ENCODE results near the gene MTFMT. TPM values are rescaled to one million over a fixed set of nuclear protein-coding genes. Genes with fewer than 3 reads are reported as not detected.
"Not testable (repeated sequence)": the region's sequence is repeated elsewhere in the genome, so short reads cannot be mapped to it uniquely, and the experiment has no call there.

MTFMT gene
- total and polyA plus RNA-seq, 8 donors, result 12.7 to 21.7 (median 17.8) TPM

DNA sequence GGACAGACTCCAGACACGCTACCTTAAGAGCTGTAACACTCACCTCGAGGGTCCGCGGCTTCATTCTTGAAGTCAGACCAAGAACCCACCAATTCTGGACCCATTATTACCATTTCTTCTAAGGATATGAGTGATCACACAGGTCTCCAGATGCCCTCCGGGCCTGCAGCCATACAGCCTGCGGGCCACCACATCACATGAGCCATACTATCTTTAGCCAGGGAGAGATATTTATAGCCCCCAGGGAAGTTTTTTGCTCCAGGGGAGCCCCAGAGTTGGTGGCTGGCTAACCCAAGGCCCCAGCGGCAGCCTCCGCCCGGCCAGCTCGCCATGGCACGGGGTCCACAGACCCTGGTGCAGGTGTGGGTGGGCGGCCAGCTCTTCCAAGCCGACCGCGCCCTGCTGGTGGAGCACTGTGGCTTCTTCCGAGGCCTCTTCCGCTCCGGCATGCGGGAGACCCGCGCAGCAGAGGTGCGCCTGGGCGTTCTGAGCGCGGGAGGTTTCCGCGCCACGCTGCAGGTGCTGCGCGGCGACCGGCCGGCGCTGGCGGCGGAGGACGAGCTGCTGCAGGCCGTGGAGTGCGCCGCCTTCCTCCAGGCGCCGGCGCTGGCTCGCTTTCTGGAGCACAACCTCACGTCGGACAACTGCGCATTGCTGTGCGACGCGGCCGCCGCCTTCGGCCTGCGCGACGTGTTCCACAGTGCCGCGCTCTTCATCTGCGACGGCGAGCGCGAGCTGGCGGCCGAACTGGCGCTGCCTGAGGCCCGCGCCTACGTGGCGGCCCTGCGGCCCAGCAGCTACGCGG lies 47.2 kb upstream of the MTFMT start, which contains the start of gene KBTBD13:
TSS of gene KBTBD13 (plus strand) at position 261 of the 805 bp plus-strand sequence. CDS start at position 331, 70 bp downstream.
- Histone ChIP-seq H3K27ac (no peak within 1 kb of the TSS), H3K4me3 (no peak within 1 kb of the TSS), H3K9me3 (no peaks in the 10 kb centered on the region), H3K27me3 (peaks cover 5 to 39% of the 10 kb centered on the region in 2 donors), H3K4me1 (peaks cover 2 to 3% of the 10 kb centered on the region in 2 donors), H3K36me3 (no peaks in the 10 kb centered on the region)
- DNase-seq, result no peak
- ATAC-seq, result no peak
- TF ChIP-seq, protein P1, sequence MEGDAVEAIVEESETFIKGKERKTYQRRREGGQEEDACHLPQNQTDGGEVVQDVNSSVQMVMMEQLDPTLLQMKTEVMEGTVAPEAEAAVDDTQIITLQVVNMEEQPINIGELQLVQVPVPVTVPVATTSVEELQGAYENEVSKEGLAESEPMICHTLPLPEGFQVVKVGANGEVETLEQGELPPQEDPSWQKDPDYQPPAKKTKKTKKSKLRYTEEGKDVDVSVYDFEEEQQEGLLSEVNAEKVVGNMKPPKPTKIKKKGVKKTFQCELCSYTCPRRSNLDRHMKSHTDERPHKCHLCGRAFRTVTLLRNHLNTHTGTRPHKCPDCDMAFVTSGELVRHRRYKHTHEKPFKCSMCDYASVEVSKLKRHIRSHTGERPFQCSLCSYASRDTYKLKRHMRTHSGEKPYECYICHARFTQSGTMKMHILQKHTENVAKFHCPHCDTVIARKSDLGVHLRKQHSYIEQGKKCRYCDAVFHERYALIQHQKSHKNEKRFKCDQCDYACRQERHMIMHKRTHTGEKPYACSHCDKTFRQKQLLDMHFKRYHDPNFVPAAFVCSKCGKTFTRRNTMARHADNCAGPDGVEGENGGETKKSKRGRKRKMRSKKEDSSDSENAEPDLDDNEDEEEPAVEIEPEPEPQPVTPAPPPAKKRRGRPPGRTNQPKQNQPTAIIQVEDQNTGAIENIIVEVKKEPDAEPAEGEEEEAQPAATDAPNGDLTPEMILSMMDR (IDR thresholded peaks at IDR 0.05), result no peak
- intact Hi-C loops (cut with DNase I), result no loop called here

DNA sequence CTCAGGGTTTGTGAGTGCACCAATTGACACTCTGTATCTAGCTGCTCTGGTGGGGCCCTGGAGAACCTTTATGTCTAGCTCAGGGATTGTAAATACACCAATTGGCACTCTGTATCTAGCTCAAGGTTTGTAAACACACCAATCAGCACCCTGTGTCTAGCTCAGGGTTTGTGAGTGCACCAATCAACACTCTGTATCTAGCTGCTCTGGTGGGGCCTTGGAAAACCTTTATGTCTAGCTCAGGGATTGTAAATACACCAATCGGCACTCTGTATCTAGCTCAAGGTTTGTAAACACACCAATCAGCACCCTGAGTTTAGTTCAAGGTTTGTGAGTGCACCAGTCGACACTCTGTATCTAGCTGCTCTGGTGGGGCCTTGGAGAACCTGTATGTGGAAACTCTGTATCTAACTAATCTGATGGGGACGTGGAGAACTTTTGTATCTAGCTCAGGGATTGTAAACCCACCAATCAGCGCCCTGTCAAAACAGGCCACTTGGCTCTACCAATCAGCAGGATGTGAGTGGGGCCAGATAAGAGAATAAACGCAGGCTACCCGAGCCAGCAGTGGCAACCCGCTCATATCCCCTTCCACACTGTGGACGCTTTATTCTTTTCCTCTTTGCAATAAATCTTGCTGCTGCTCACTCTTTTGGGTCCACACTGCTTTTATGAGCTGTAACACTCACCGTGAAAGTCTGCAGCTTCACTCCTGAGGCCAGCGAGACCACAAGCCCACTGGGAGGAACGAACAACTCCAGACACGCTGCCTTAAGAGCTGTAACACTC lies 46.4 kb upstream of the MTFMT start:
- peaks cover 5 to 39% of the 10 kb centered on the region in 2 donors for H3K27me3 ChIP-seq
- H3K4me1 ChIP-seq; ATAC-seq; intact Hi-C loops (cut with DNase I); H3K9me3 ChIP-seq; DNase-seq; H3K27ac ChIP-seq; H3K36me3 ChIP-seq; H3K4me3 ChIP-seq: not testable (repeated sequence)

DNA sequence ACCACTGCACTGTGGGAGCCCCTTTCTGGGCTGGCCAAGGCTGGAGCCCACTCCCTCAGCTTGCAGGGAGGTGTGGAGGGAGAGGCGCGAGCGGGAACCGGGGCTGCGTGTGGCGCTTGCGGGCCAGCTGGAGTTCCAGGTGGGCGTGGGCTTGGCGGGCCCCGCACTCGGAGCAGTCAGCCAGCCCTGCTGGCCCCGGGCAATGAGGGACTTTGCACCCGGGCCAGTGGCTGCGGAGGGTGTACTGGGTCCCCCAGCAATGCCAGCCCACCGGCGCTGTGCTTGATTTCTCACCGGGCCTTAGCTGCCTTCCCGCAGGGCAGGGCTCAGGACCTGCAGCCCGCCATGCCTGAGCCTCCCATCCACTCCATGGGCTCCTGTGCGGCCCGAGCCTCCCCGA lies 45.5 kb upstream of the MTFMT start:
- H3K27ac ChIP-seq; intact Hi-C loops (cut with DNase I); H3K4me1 ChIP-seq; ATAC-seq; H3K9me3 ChIP-seq; H3K36me3 ChIP-seq; DNase-seq; H3K4me3 ChIP-seq: not testable (repeated sequence)
- peaks cover 5 to 39% of the 10 kb centered on the region in 2 donors for H3K27me3 ChIP-seq

DNA sequence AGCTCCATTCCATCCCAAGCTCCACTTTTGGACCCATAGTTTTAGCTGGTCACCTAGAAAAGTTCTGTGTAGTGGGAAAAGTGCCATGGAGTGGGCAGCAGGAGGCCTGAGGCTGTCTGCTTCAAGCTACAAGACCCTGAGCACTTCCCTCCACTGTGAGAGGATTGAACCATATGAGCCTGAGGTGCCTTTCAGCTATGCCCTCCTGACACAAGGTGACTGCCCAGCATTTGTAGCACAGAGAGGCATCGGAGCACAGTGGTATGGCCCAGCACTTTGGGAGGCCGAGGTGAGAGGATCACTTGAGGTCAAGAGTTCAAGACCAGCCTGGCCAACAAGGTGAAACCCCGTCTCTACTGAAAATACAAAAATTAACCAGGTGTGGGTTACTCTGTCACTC lies 43.2 kb upstream of the MTFMT start:
- DNase-seq (no peak), ATAC-seq (no peak)
- H3K27me3 ChIP-seq, result peaks cover 5 to 32% of the 10 kb centered on the region in 2 donors
- H3K27ac ChIP-seq, result no peak overlapping the region
- no peak overlapping the region for H3K4me3 ChIP-seq
- TF ChIP-seq, protein P1 (IDR thresholded peaks at IDR 0.05), result no peak
- H3K4me1 ChIP-seq, result peaks cover 10 to 23% of the 10 kb centered on the region in 2 donors
- intact Hi-C loops (cut with DNase I), result no loop called here
- H3K36me3 ChIP-seq, result no peaks in the 10 kb centered on the region
- H3K9me3 ChIP-seq, result no peaks in the 10 kb centered on the region

DNA sequence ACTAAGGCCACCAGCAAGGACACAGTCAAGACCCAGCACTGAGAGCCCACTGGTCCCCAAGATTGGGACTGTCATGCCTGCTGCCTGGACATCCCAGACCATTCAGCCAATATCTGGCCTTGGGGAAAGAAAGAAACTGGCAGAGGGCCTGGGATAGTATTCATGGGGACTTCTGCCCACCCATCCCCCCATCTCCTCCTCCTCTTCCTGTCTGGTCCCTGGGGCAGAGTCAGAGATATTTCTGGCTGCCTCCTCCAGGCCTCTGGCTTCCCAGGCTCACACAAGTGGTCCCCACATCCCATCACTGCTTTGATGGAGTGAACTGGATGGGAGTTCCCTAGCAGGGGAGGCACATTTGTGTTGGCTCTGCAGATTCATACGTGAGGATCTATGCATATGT lies 42.6 kb upstream of the MTFMT start:
- DNase-seq, result peak in 1 of 4 donors; percentile 35
- intact Hi-C loops (cut with DNase I), result no loop called here
- TF ChIP-seq, protein P1 (IDR thresholded peaks at IDR 0.05), result no peak
- peak overlapping the region in 1 of 2 donors; percentile 26 for H3K27ac ChIP-seq
- no peaks in the 10 kb centered on the region for H3K9me3 ChIP-seq
- ATAC-seq, result no peak
- H3K27me3 ChIP-seq, result peaks cover 6 to 32% of the 10 kb centered on the region in 2 donors
- no peak overlapping the region for H3K4me3 ChIP-seq
- peaks cover 11 to 23% of the 10 kb centered on the region in 2 donors for H3K4me1 ChIP-seq
- H3K36me3 ChIP-seq, result no peaks in the 10 kb centered on the region

DNA sequence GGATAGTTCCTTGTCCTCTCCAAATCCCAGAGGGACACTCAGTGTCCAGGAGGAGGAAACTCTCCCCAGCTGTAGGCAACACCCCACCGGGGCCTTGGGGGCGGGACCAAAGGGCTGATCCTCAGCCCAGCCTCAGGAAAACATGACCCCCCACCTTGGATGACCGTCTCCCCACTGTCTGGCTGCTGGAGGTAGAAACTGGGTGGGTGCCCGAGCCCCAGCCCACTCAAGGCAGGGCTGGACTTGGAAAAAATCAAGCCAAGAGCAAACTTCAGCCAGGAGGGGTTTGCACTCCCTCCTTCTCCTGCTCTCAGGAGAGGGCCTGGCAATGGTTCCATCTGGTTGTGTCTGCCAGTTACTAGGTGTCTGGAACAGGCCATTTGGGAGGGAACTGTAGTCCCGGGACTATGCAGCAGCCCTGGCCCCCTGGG lies 42.0 kb upstream of the MTFMT start:
- ATAC-seq (peak; percentile 11), DNase-seq (peak in 2 of 4 donors; percentile 49 to 79)
- TF ChIP-seq, protein P1 (IDR thresholded peaks at IDR 0.05), result no peak
- Histone ChIP-seq H3K27me3 (peaks cover 6 to 32% of the 10 kb centered on the region in 2 donors), H3K4me1 (peaks cover 11 to 23% of the 10 kb centered on the region in 2 donors), H3K4me3 (no peak overlapping the region), H3K36me3 (no peaks in the 10 kb centered on the region), H3K27ac (peak overlapping the region in 1 of 2 donors; percentile 26), H3K9me3 (no peaks in the 10 kb centered on the region)
- intact Hi-C loops (cut with DNase I), result no loop called here
